Kidney (tissue), 14 donors: ENCODE results near the gene DUS1L. TPM values are rescaled to one million over a fixed set of nuclear protein-coding genes. Genes with fewer than 3 reads are reported as not detected.

Source experiments
- DNase-seq, 5 donors: peaks; one replicate each; pipeline ENCODE4 v3.0.0-alpha.2; 2013 to 2020
- FAIRE-seq: peaks from 2 replicates; lab custom pipeline; 2012; peaks lifted over from hg19 to GRCh38; lab: Jason Lieb, UNC
- H3K27ac ChIP-seq, 2 donors: one replicate each; pipeline ENCODE4 v1.7.0; 2013; ENCODE audit warnings: low read depth in 2 of 2, low read length in 2 of 2, inconsistent platforms in 1 of 2
- H3K27me3 ChIP-seq: one replicate; pipeline ENCODE4 v1.7.1; 2013; ENCODE audit warnings: low read length, inconsistent platforms; ENCODE audit not compliant: control insufficient read depth, insufficient read depth
- H3K36me3 ChIP-seq, 3 donors: one replicate each; pipeline versions ENCODE4 v1.7.0 to v1.7.1; 2013; ENCODE audit warnings: low read length in 3 of 3, control low read depth in 1 of 3, inconsistent platforms in 1 of 3; ENCODE audit not compliant: insufficient read depth in 3 of 3, control insufficient read depth in 2 of 3
- H3K4me1 ChIP-seq, 3 donors: one replicate each; pipeline versions ENCODE4 v1.7.0 to v1.7.1; 2013; ENCODE audit warnings: low read length in 3 of 3, inconsistent platforms in 1 of 3, low read depth in 1 of 3; ENCODE audit not compliant: control insufficient read depth in 2 of 3, insufficient read depth in 2 of 3
- H3K4me3 ChIP-seq, 3 donors: one replicate each; pipeline versions ENCODE4 v1.7.0 to v1.8.1; 2013; ENCODE audit warnings: low read length in 3 of 3, control low read depth in 1 of 3, inconsistent platforms in 1 of 3
- H3K9ac ChIP-seq, 3 donors: one replicate each; pipeline versions ENCODE4 v1.7.0 to v1.7.1; 2013; ENCODE audit warnings: low read length in 3 of 3, control low read depth in 1 of 3, inconsistent platforms in 1 of 3
- H3K9me3 ChIP-seq, 3 donors: one replicate each; pipeline versions ENCODE4 v1.7.0 to v1.7.1; 2013; ENCODE audit warnings: low read length in 3 of 3, control low read depth in 1 of 3, inconsistent platforms in 1 of 3; ENCODE audit not compliant: control insufficient read depth in 2 of 3, insufficient read depth in 1 of 3
- intact Hi-C: fragments of 100-400 bp; cut with DNase I; formaldehyde crosslinking; loops from one replicate; pipeline ENCODE4 v1.11.1; 2022
- polyA plus RNA-seq: library from polyadenylated mRNA; stranded (reverse); fragments of 350-450 nt; fragmentation: Illumina TruSeq; extraction: RNeasy Lipid Tissue Mini Kit (QIAGEN cat#74804); gene quantifications from one replicate; pipeline ENCODE4 v1.2.3, GENCODE V29; 2014; ENCODE audit warnings: low read depth, low replicate concordance; ENCODE audit not compliant: insufficient read depth
- total RNA-seq: library from RNA; stranded (reverse); fragmentation: NEBNext Ultra II Directional; extraction: Animal tissue kit (Norgen Biotek cat#: 25700); gene quantifications from one replicate; pipeline ENCODE4 v1.2.1, GENCODE V29; 2021
- TF ChIP-seq, protein P1 (sequence below): IDR thresholded peaks from 3 replicates; pipeline ENCODE4 v1.5.1; 2012; ENCODE audit warnings: mild to moderate bottlenecking, moderate library complexity, borderline replicate concordance; ENCODE audit not compliant: insufficient read depth; ENCODE audit errors: extremely low read depth
- donor health status: control.
- donor health status: control.
- donor health status: control.
- donor health status: control.
- donor health status: control.
- donor health status: DM: yes; HTN: yes; CAD: no.
- donor health status: Normal renal cell carcinoma (clear cell type).

DUS1L gene
- total and polyA plus RNA-seq, 2 donors from 2014 or later = 84.8 to 102 TPM

DNA sequence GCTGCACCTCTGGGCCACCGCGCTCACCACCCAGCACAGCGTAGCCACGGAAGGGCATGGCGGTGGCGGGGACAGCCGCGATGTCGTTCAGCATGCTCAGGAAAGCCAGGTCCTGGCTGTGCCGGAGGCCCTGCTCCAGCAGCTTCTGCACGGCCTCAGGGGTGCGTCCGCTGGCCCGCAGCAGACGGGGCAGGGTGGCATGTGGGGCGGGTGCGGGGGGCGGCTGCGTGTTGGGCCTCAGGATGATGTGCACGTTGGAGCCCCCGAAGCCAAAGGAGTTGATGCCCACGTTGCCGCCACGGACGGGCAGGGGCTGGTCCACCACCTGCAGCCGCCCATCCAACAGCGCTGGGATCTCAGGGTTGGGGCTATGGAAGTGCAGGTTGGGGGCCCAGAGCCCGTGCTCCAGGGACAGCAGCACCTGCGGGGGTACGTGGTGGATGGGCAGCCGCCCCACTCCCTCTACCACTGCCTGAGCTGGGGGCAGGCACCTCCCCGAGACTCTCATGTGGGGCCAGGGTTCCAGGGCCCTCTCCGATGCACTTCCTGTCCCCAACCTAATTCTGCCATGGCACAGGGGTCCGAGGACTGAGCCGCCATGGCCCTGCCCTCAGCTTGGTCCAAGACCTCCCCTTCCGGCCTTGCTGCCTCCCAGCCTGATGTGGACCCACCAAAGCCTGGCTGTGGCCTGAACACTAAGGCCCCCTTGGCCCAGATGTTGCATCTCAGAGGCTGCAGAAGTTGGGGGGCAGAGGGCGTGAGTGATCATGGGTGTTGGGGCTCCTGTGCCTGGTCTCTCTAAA, 25.9 kb upstream of the DUS1L start:
- DNase-seq = peak in 1 of 5 donors; percentile 72
- H3K4me1 ChIP-seq = peaks cover 0 to 3% (median 1%) of the 10 kb centered on the region in 3 donors
- H3K9me3 ChIP-seq = no peaks in the 10 kb centered on the region
- no peaks in the 10 kb centered on the region for H3K27me3 ChIP-seq
- H3K9ac ChIP-seq = no peak overlapping the region
- H3K4me3 ChIP-seq = no peak overlapping the region
- no peak for FAIRE-seq
- TF ChIP-seq, protein P1, sequence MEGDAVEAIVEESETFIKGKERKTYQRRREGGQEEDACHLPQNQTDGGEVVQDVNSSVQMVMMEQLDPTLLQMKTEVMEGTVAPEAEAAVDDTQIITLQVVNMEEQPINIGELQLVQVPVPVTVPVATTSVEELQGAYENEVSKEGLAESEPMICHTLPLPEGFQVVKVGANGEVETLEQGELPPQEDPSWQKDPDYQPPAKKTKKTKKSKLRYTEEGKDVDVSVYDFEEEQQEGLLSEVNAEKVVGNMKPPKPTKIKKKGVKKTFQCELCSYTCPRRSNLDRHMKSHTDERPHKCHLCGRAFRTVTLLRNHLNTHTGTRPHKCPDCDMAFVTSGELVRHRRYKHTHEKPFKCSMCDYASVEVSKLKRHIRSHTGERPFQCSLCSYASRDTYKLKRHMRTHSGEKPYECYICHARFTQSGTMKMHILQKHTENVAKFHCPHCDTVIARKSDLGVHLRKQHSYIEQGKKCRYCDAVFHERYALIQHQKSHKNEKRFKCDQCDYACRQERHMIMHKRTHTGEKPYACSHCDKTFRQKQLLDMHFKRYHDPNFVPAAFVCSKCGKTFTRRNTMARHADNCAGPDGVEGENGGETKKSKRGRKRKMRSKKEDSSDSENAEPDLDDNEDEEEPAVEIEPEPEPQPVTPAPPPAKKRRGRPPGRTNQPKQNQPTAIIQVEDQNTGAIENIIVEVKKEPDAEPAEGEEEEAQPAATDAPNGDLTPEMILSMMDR = no peak
- intact Hi-C loops = no loop called here
- peaks cover 0 to 14% (median 4%) of the 10 kb centered on the region in 3 donors for H3K36me3 ChIP-seq
- H3K27ac ChIP-seq = no peak overlapping the region

DNA sequence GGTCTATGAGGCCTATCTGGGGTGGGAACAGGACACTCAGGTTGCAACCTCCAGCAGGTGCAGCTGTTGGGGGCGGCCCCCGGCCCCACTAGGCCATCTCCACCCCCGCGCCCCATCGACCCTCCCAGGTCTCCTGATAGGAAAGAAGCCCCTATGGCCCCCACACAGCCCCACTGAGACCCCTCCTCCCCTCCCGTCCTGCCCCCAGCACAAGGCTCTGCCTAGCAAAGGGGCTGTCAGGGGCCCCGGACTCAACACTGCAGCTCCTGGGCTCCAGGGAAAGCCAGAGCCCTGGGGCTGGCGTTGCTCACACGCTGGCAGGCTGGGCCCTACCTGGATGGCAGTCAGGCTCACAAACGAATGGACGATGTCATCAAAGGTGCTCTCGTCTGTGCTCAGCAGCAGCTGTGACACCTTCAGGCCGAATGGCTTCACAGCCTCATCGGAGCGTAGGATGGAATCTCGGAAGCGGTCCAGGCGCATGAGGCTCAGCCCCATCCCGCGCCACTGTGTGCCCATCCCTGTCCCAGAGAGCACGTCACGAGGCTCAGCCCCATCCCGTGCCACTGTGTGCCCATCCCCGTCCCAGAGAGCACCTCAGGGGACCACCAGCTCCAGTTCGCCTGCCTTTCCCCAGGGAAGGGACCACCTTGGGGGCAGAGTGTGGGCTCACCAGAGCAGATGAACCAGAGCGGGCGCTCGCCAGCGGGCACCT, 25.1 kb upstream of the DUS1L start:
- TF ChIP-seq, protein P1 = no peak
- no peaks in the 10 kb centered on the region for H3K9me3 ChIP-seq
- H3K4me1 ChIP-seq = no peaks in the 10 kb centered on the region
- DNase-seq (peak in 1 of 5 donors; percentile 65), FAIRE-seq (no peak)
- H3K27me3 ChIP-seq = no peaks in the 10 kb centered on the region
- intact Hi-C loops = no loop called here
- H3K36me3 ChIP-seq = peaks cover 0 to 14% (median 4%) of the 10 kb centered on the region in 3 donors
- H3K27ac ChIP-seq = no peak overlapping the region
- no peak overlapping the region for H3K9ac ChIP-seq
- no peak overlapping the region for H3K4me3 ChIP-seq

DNA sequence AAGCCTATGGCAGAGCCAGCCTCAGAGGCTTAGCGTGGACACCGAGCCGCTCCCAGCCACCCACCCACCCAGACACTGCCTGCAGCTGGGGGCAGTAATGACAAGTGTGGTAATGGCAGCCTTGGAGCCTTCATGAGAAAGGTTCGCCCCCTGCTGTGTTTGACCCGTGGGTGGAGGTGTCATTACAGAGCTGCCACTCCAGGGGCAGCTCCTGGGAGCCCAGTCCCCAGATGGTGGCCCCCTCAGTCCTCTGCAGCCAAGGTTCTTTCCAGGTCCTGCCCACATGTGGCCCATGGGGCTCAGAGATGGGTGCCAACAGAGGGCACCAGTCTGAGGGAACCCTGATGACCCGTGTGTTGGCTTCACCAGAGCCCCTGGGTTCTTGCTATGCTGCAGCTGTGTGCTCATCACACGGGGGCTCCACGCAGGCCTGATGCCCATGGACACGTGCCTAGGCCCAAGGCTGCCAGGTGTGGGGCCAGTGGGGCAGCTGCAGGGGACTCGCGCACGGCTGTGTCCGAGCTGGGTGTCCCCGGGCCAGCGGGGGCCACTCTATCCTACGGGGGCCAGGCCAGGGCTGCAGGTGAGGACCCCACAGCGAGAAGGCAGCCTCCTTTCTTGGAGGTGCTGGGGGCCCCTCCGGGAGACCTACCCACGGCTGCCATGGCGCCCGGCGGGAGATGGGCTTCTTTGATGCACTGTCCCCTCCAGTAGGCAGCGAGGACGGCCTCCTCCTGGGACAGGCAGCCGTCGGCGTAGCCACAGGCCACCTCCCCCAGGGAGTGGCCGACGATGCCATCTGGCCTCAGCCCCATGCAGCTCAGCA, 24.3 kb upstream of the DUS1L start:
- H3K4me3 ChIP-seq = no peak overlapping the region
- H3K27ac ChIP-seq = no peak overlapping the region
- TF ChIP-seq, protein P1 = no peak
- intact Hi-C loops = no loop called here
- DNase-seq (peak in 1 of 5 donors; percentile 68), FAIRE-seq (no peak)
- no peaks in the 10 kb centered on the region for H3K27me3 ChIP-seq
- H3K9me3 ChIP-seq = no peaks in the 10 kb centered on the region
- H3K36me3 ChIP-seq = peaks cover 0 to 7% (median 2%) of the 10 kb centered on the region in 3 donors
- H3K9ac ChIP-seq = no peak overlapping the region
- no peaks in the 10 kb centered on the region for H3K4me1 ChIP-seq
